ENCODE data around the gene RBMS3.
"Not testable (repeated sequence)": the region's sequence is repeated elsewhere in the genome, so short reads cannot be mapped to it uniquely, and the experiment has no call there.

- not testable (repeated sequence) for TF ChIP-seq CTCF, POLR2A (IDR thresholded peaks at IDR 0.05)
These were observed 243.6 kb downstream of the RBMS3 start for GRCh38 chr3:29524433-29524832.
